Tibial nerve (tissue), 4 donors: Measurements from ENCODE around the gene PPEF2.
"Not testable (repeated sequence)": the region's sequence is repeated elsewhere in the genome, so short reads cannot be mapped to it uniquely, and the experiment has no call there.

Experiments used
- CTCF ChIP-seq, 5 experiments: fragments of 200-600 bp in 3 of 5; fragments of 450-650 bp in 2 of 5; sonication (generic) in 3 of 5; IDR thresholded peaks; one replicate each; pipeline ENCODE4 v1.5.1; 2016 to 2019; ENCODE audit warnings: antibody characterized with exemption in 5 of 5, mild to moderate bottlenecking in 3 of 5, moderate library complexity in 2 of 5
- EP300 ChIP-seq, 2 donors: sonication (generic); formaldehyde crosslinking; IDR thresholded peaks; one replicate each; pipeline ENCODE4 v1.6.1; 2017; ENCODE audit warnings: antibody characterized with exemption in 2 of 2, mild to moderate bottlenecking in 1 of 2
- POLR2A ChIP-seq, 2 donors: fragments of 450-650 bp; IDR thresholded peaks; one replicate each; pipeline ENCODE4 v1.6.1; 2017; ENCODE audit warnings: antibody characterized with exemption in 2 of 2, mild to moderate bottlenecking in 2 of 2, moderate library complexity in 2 of 2

DNA sequence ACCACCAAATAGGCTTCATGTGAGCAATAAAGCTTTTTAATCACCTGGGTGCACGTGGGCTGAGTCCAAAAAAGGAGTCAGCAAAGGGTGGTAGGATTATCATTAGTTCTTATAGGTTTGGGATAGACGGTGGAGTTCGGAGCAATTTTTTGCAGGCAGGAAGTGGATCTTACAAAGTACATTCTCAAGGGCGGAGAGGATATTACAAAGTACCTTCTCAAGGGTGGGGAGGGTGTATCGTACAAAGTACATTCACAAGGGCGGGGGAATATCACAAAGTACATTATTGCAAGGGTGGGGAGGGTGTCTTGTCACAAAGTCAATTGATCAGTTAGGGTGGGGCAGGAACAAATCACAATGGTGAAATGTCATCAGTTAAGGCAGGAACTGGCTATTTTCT is 8.6 kb upstream of the PPEF2 start:
- not testable (repeated sequence) for TF ChIP-seq CTCF, POLR2A, EP300 (IDR thresholded peaks at IDR 0.05)
